Natural killer cell (primary cell): Measurements from ENCODE around the gene SRGAP3. TPM values are rescaled to one million over a fixed set of nuclear protein-coding genes. Genes with fewer than 3 reads are reported as not detected.
A peak's percentile ranks its signal among the peaks of the same experiment; 100 is the strongest.

Source experiments
- ATAC-seq, 3 donors: fragments of 150-1000 bp in 2 of 3; fragments of 200-7000 bp in 1 of 3; cut with Tn5 transposase; 1 replicate in 1 of 3; 2 replicates in 2 of 3; pipeline ENCODE4 v1.10.0; 2021; ENCODE audit warnings: mild to moderate bottlenecking in 2 of 3, moderate library complexity in 2 of 3
- DNase-seq, 2 donors: peaks; one replicate each; pipeline versions ENCODE4 v3.0.0 to v3.0.0-alpha.2; 2013 to 2021; ENCODE audit warnings: mixed read lengths in 1 of 2
- H3K27ac ChIP-seq: one replicate; pipeline ENCODE4 v1.5.1; 2013; ENCODE audit warnings: mild to moderate bottlenecking, low read length
- H3K27me3 ChIP-seq: one replicate; pipeline ENCODE4 v1.6.1; 2013; ENCODE audit warnings: low read length; ENCODE audit not compliant: control insufficient read depth, insufficient read depth
- H3K36me3 ChIP-seq: one replicate; pipeline ENCODE4 v1.6.1; 2013; ENCODE audit warnings: low read length; ENCODE audit not compliant: control insufficient read depth, insufficient read depth
- H3K4me1 ChIP-seq: one replicate; pipeline ENCODE4 v1.6.1; 2013; ENCODE audit warnings: low read length; ENCODE audit not compliant: control insufficient read depth, insufficient read depth
- H3K4me3 ChIP-seq: one replicate; pipeline ENCODE4 v1.5.1; 2013; ENCODE audit warnings: low read length
- H3K9me3 ChIP-seq: one replicate; pipeline ENCODE4 v1.6.1; 2013; ENCODE audit warnings: low read length; ENCODE audit not compliant: control insufficient read depth, insufficient read depth
- H3K27ac Mint-ChIP-seq, 2 donors: one replicate each; pipeline ENCODE4 v1.8.0; 2022; ENCODE audit warnings: mild to moderate bottlenecking in 2 of 2, mixed read lengths in 2 of 2, moderate library complexity in 1 of 2
- H3K27me3 Mint-ChIP-seq, 2 donors: one replicate each; pipeline ENCODE4 v1.8.0; 2022; ENCODE audit warnings: low read depth in 2 of 2, mixed read lengths in 2 of 2
- H3K36me3 Mint-ChIP-seq: one replicate; pipeline ENCODE4 v1.8.0; 2022; ENCODE audit warnings: mixed read lengths
- H3K4me1 Mint-ChIP-seq, 2 donors: one replicate each; pipeline ENCODE4 v1.8.0; 2022; ENCODE audit warnings: mixed read lengths in 2 of 2
- H3K4me3 Mint-ChIP-seq: one replicate; pipeline ENCODE4 v1.8.0; 2022; ENCODE audit warnings: mild to moderate bottlenecking, moderate library complexity, mixed read lengths
- H3K9me3 Mint-ChIP-seq, 2 donors: one replicate each; pipeline ENCODE4 v1.8.0; 2022; ENCODE audit warnings: mixed read lengths in 2 of 2
- WGBS: methylation state at CpG from one replicate; pipeline ENCODE4 v1.1.7; 2013; ENCODE audit warnings: missing lambda C conversion rate; ENCODE audit not compliant: insufficient coverage; 5-methylcytosine and 5-hydroxymethylcytosine counted together
- intact Hi-C: fragments of 100-400 bp; cut with micrococcal nuclease; formaldehyde crosslinking; loops from one replicate; pipeline ENCODE4 v1.14.2; 2022
- total RNA-seq, 4 donors: library from RNA; stranded (reverse); fragments of 120-200 nt in 1 of 4; gene quantifications; one replicate each; pipeline versions ENCODE4 v1.2.3 to v1.2.4, GENCODE V29; 2013 to 2022
- TF ChIP-seq, protein P1 (sequence below): fragments of 200-600 bp; IDR thresholded peaks from one replicate; pipeline ENCODE4 v1.8.0; 2022; ENCODE audit warnings: antibody characterized with exemption

Gene SRGAP3
- total RNA-seq, 3 donors from 2014 or later (not counting 1 experiment from before 2014, with no cell fraction given), result 2.5 to 14.9 (median 3.0) TPM

DNA sequence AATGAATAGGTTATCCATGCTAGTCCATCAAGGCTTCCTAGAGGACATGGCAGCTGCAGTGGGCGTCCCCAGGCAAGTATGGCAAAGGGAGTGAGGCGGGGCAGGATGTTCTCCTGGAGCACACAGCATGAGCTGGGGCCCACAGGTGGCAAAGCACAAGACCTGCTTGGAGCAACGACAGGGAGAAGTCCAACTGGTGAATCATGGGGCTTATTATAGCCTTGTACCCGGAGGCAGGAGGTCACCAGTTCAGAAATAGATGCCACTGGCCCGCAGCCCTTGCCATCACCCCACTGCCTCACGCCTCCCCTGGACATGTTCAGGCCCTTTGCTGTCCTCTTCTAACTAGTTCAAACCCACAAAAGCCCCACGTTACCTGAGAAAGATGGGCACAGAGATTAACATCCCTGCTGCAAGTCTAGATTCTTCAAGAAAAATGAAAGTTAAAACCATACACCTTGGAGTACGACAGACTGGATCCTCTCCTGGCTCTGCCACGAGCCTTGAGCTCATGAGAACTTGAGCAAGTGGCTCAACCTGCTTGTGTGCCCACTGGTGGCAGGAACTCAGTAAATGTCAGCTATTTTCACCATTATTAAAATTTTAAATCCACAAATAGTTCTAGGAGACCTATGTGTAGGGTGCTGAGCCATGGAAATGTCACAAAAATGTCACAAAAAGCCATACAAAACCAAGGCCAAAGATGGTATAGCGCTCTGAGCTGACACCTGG, 1.8 kb upstream of the SRGAP3 start:
- WGBS, result 85% methylated on average over 10 of the region's 10 CpGs
- DNase-seq, result no peak
- TF ChIP-seq, protein P1, sequence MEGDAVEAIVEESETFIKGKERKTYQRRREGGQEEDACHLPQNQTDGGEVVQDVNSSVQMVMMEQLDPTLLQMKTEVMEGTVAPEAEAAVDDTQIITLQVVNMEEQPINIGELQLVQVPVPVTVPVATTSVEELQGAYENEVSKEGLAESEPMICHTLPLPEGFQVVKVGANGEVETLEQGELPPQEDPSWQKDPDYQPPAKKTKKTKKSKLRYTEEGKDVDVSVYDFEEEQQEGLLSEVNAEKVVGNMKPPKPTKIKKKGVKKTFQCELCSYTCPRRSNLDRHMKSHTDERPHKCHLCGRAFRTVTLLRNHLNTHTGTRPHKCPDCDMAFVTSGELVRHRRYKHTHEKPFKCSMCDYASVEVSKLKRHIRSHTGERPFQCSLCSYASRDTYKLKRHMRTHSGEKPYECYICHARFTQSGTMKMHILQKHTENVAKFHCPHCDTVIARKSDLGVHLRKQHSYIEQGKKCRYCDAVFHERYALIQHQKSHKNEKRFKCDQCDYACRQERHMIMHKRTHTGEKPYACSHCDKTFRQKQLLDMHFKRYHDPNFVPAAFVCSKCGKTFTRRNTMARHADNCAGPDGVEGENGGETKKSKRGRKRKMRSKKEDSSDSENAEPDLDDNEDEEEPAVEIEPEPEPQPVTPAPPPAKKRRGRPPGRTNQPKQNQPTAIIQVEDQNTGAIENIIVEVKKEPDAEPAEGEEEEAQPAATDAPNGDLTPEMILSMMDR, result no peak
- Histone ChIP-seq H3K27ac (no peak overlapping the region), H3K4me3 (no peak overlapping the region), H3K27me3 (no peaks in the 10 kb centered on the region), H3K36me3 (no peaks in the 10 kb centered on the region), H3K4me1 (peaks cover 19% of the 10 kb centered on the region), H3K9me3 (no peaks in the 10 kb centered on the region)
- Mint-ChIP-seq H3K4me1 (peaks cover 22% of the 10 kb centered on the region in 2 donors), H3K36me3 (no peaks in the 10 kb centered on the region), H3K9me3 (no peaks in the 10 kb centered on the region), H3K27me3 (peaks cover 8 to 36% of the 10 kb centered on the region in 2 donors), H3K4me3 (no peak overlapping the region), H3K27ac (no peak overlapping the region)
- no peak for ATAC-seq
- intact Hi-C loops, result no loop called here

DNA sequence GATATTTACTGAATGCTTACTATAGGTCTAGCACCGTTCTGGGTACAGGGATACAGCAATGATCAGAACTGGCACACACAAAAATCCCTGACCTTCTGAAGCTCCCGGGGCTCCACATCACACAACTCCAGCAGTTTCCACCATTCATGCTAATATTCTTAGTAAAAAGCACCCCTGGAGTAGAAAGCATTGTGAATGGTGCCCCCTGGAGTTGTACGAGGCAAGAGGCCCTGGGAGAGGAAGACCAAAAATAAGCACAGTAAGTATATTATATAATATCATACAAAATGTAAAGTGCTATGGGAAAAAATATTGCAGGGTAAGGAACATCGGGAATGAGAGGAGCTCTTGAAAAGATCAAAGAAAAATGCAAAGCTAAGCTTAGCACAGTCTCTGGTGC, 790 bp upstream of the SRGAP3 start:
- no peak overlapping the region for H3K4me3 ChIP-seq
- H3K36me3 ChIP-seq, result no peaks in the 10 kb centered on the region
- TF ChIP-seq, protein P1, result no peak
- ATAC-seq (no peak), DNase-seq (no peak)
- no peaks in the 10 kb centered on the region for H3K36me3 Mint-ChIP-seq
- H3K27ac ChIP-seq, result no peak overlapping the region
- peaks cover 8 to 33% of the 10 kb centered on the region in 2 donors for H3K27me3 Mint-ChIP-seq
- no peaks in the 10 kb centered on the region for H3K9me3 Mint-ChIP-seq
- no peak overlapping the region for H3K4me3 Mint-ChIP-seq
- no peak overlapping the region for H3K27ac Mint-ChIP-seq
- H3K4me1 Mint-ChIP-seq, result peaks cover 22 to 24% of the 10 kb centered on the region in 2 donors
- no peaks in the 10 kb centered on the region for H3K9me3 ChIP-seq
- H3K4me1 ChIP-seq, result peaks cover 19% of the 10 kb centered on the region
- H3K27me3 ChIP-seq, result no peaks in the 10 kb centered on the region
- WGBS, result 51% methylated on average over 3 of the region's 4 CpGs
- intact Hi-C loops, result no loop called here

DNA sequence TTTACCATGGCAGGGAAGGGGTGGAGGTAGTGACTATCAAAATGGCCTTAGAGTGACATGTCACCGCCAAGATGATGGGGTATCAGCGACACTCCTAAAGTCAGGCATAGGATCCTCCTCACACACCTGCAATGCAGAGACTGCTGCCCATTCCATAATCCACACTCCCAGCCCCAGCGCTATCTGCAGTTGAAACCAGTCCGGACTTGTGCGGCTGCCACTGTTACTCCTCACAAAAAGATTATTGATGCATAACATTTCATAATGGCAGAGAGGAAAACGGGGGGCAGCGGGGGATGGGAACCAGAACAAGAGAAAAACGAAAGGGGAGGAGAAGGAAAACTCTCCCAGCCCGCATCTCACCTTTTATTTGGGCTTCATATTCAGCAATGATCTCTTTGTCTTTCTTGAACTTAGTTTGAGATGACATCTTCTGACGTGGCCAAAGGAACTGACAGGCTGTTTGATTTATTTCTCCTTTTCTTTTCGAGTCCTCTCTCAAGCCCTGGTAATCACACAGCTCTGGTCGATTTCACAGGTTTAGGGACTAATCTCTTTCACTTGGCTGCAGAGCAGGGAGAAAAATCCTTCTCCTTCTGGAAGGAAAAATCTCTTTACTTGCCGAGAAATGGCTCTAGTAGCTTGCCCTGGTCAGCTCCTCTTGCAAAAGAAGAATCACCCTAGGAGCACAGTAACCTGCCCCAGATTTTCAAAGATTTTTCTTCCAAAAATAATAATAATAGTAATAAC, 749 bp downstream of the SRGAP3 start:
- H3K4me3 ChIP-seq, result peak overlapping the region; percentile 48
- peak in 1 of 2 donors; percentile 13 for DNase-seq
- Mint-ChIP-seq H3K9me3 (no peaks in the 10 kb centered on the region), H3K36me3 (no peaks in the 10 kb centered on the region), H3K27ac (peak overlapping the region; percentile 47 to 67), H3K27me3 (peaks cover 0 to 20% of the 10 kb centered on the region in 2 donors), H3K4me3 (peak overlapping the region; percentile 93), H3K4me1 (peaks cover 22 to 26% of the 10 kb centered on the region in 2 donors)
- intact Hi-C loops, result loop anchor here (2.0 kb wide), 1 partner anchor 286 kb away; the partner anchor contains the start of gene RAD18
- peaks cover 19% of the 10 kb centered on the region for H3K4me1 ChIP-seq
- H3K27ac ChIP-seq, result no peak overlapping the region
- no peaks in the 10 kb centered on the region for H3K27me3 ChIP-seq
- TF ChIP-seq, protein P1, result no peak
- WGBS, result 20% methylated on average over 13 of the region's 13 CpGs
- peak in 1 of 3 donors; percentile 1 for ATAC-seq
- H3K36me3 ChIP-seq, result no peaks in the 10 kb centered on the region
- no peaks in the 10 kb centered on the region for H3K9me3 ChIP-seq
